Measurements from ENCODE around the gene ATF6.

The ATF6 gene

GRCh38 chr1:161778522-161778921 is 12.4 kb downstream of the ATF6 start:
- Histone ChIP-seq H3K27me3 (ENCODE audit: control insufficient read depth in 2 of 2, insufficient read depth in 2 of 2, low read length in 2 of 2) (no peaks in the 10 kb centered on the region), H3K9ac (ENCODE audit: low read depth in 1 of 2, low read length in 2 of 2) (no peak overlapping the region), H3K9me3 (ENCODE audit: control insufficient read depth in 2 of 2, low read length in 2 of 2) (no peaks in the 10 kb centered on the region), H3K4me1 (ENCODE audit: control insufficient read depth in 2 of 2, insufficient read depth in 2 of 2, low read length in 2 of 2) (no peaks in the 10 kb centered on the region), H3K36me3 (ENCODE audit: control insufficient read depth in 2 of 2, insufficient read depth in 2 of 2, low read length in 2 of 2) (peaks cover 8 to 9% of the 10 kb centered on the region in 2 donors), H3K4me3 (ENCODE audit: low read length in 2 of 2) (no peak overlapping the region), H3K27ac (ENCODE audit: low read depth in 2 of 2, low read length in 2 of 2) (no peak overlapping the region)

GRCh38 chr1:161779393-161779792 is 13.3 kb downstream of the ATF6 start:
- H3K4me1 ChIP-seq (ENCODE audit: control insufficient read depth in 2 of 2, insufficient read depth in 2 of 2, low read length in 2 of 2), result no peaks in the 10 kb centered on the region
- peaks cover 15 to 16% of the 10 kb centered on the region in 2 donors for H3K36me3 ChIP-seq (ENCODE audit: control insufficient read depth in 2 of 2, insufficient read depth in 2 of 2, low read length in 2 of 2)
- H3K9ac ChIP-seq (ENCODE audit: low read depth in 1 of 2, low read length in 2 of 2), result no peak overlapping the region
- H3K27ac ChIP-seq (ENCODE audit: low read depth in 2 of 2, low read length in 2 of 2), result no peak overlapping the region
- H3K4me3 ChIP-seq (ENCODE audit: low read length in 2 of 2), result no peak overlapping the region
- no peaks in the 10 kb centered on the region for H3K9me3 ChIP-seq (ENCODE audit: control insufficient read depth in 2 of 2, low read length in 2 of 2)
- H3K27me3 ChIP-seq (ENCODE audit: control insufficient read depth in 2 of 2, insufficient read depth in 2 of 2, low read length in 2 of 2), result no peaks in the 10 kb centered on the region

- Histone ChIP-seq H3K36me3 (ENCODE audit: control insufficient read depth in 2 of 2, insufficient read depth in 2 of 2, low read length in 2 of 2) (peaks cover 31 to 33% of the 10 kb centered on the region in 2 donors), H3K4me3 (ENCODE audit: low read length in 2 of 2) (no peak overlapping the region), H3K9ac (ENCODE audit: low read depth in 1 of 2, low read length in 2 of 2) (no peak overlapping the region), H3K4me1 (ENCODE audit: control insufficient read depth in 2 of 2, insufficient read depth in 2 of 2, low read length in 2 of 2) (no peaks in the 10 kb centered on the region), H3K27me3 (ENCODE audit: control insufficient read depth in 2 of 2, insufficient read depth in 2 of 2, low read length in 2 of 2) (no peaks in the 10 kb centered on the region), H3K27ac (ENCODE audit: low read depth in 2 of 2, low read length in 2 of 2) (no peak overlapping the region), H3K9me3 (ENCODE audit: control insufficient read depth in 2 of 2, low read length in 2 of 2) (no peaks in the 10 kb centered on the region)
These were observed 15.9 kb downstream of the ATF6 start for GRCh38 chr1:161781995-161782394.

GRCh38 chr1:161782886-161783285 is 16.8 kb downstream of the ATF6 start:
- Histone ChIP-seq H3K36me3 (ENCODE audit: control insufficient read depth in 2 of 2, insufficient read depth in 2 of 2, low read length in 2 of 2) (peaks cover 31 to 38% of the 10 kb centered on the region in 2 donors), H3K27ac (ENCODE audit: low read depth in 2 of 2, low read length in 2 of 2) (no peak overlapping the region), H3K9me3 (ENCODE audit: control insufficient read depth in 2 of 2, low read length in 2 of 2) (no peaks in the 10 kb centered on the region), H3K4me1 (ENCODE audit: control insufficient read depth in 2 of 2, insufficient read depth in 2 of 2, low read length in 2 of 2) (no peaks in the 10 kb centered on the region), H3K27me3 (ENCODE audit: control insufficient read depth in 2 of 2, insufficient read depth in 2 of 2, low read length in 2 of 2) (no peaks in the 10 kb centered on the region), H3K9ac (ENCODE audit: low read depth in 1 of 2, low read length in 2 of 2) (no peak overlapping the region), H3K4me3 (ENCODE audit: low read length in 2 of 2) (no peak overlapping the region)

- no peak overlapping the region for H3K27ac ChIP-seq (ENCODE audit: low read depth in 2 of 2, low read length in 2 of 2)
- H3K9ac ChIP-seq (ENCODE audit: low read depth in 1 of 2, low read length in 2 of 2), result no peak overlapping the region
- no peaks in the 10 kb centered on the region for H3K27me3 ChIP-seq (ENCODE audit: control insufficient read depth in 2 of 2, insufficient read depth in 2 of 2, low read length in 2 of 2)
- H3K4me1 ChIP-seq (ENCODE audit: control insufficient read depth in 2 of 2, insufficient read depth in 2 of 2, low read length in 2 of 2), result no peaks in the 10 kb centered on the region
- H3K9me3 ChIP-seq (ENCODE audit: control insufficient read depth in 2 of 2, low read length in 2 of 2), result no peaks in the 10 kb centered on the region
- no peak overlapping the region for H3K4me3 ChIP-seq (ENCODE audit: low read length in 2 of 2)
- H3K36me3 ChIP-seq (ENCODE audit: control insufficient read depth in 2 of 2, insufficient read depth in 2 of 2, low read length in 2 of 2), result peaks cover 31 to 38% of the 10 kb centered on the region in 2 donors
These were observed 18.8 kb downstream of the ATF6 start for GRCh38 chr1:161784968-161785367.

GRCh38 chr1:161787355-161787754 is 21.2 kb downstream of the ATF6 start:
- Histone ChIP-seq H3K36me3 (ENCODE audit: control insufficient read depth in 2 of 2, insufficient read depth in 2 of 2, low read length in 2 of 2) (peaks cover 45 to 48% of the 10 kb centered on the region in 2 donors), H3K9ac (ENCODE audit: low read depth in 1 of 2, low read length in 2 of 2) (no peak overlapping the region), H3K27me3 (ENCODE audit: control insufficient read depth in 2 of 2, insufficient read depth in 2 of 2, low read length in 2 of 2) (no peaks in the 10 kb centered on the region), H3K4me3 (ENCODE audit: low read length in 2 of 2) (no peak overlapping the region), H3K4me1 (ENCODE audit: control insufficient read depth in 2 of 2, insufficient read depth in 2 of 2, low read length in 2 of 2) (no peaks in the 10 kb centered on the region), H3K27ac (ENCODE audit: low read depth in 2 of 2, low read length in 2 of 2) (no peak overlapping the region), H3K9me3 (ENCODE audit: control insufficient read depth in 2 of 2, low read length in 2 of 2) (no peaks in the 10 kb centered on the region)

GRCh38 chr1:161790587-161791317 is 24.6 kb downstream of the ATF6 start:
- Histone ChIP-seq H3K36me3 (ENCODE audit: control insufficient read depth in 2 of 2, insufficient read depth in 2 of 2, low read length in 2 of 2) (peaks cover 33 to 45% of the 10 kb centered on the region in 2 donors), H3K27ac (ENCODE audit: low read depth in 2 of 2, low read length in 2 of 2) (no peak overlapping the region), H3K4me3 (ENCODE audit: low read length in 2 of 2) (no peak overlapping the region), H3K9ac (ENCODE audit: low read depth in 1 of 2, low read length in 2 of 2) (no peak overlapping the region), H3K9me3 (ENCODE audit: control insufficient read depth in 2 of 2, low read length in 2 of 2) (no peaks in the 10 kb centered on the region), H3K27me3 (ENCODE audit: control insufficient read depth in 2 of 2, insufficient read depth in 2 of 2, low read length in 2 of 2) (no peaks in the 10 kb centered on the region), H3K4me1 (ENCODE audit: control insufficient read depth in 2 of 2, insufficient read depth in 2 of 2, low read length in 2 of 2) (no peaks in the 10 kb centered on the region)

- H3K36me3 ChIP-seq (ENCODE audit: control insufficient read depth in 2 of 2, insufficient read depth in 2 of 2, low read length in 2 of 2), result peaks cover 27 to 38% of the 10 kb centered on the region in 2 donors
- no peak overlapping the region for H3K27ac ChIP-seq (ENCODE audit: low read depth in 2 of 2, low read length in 2 of 2)
- no peak overlapping the region for H3K4me3 ChIP-seq (ENCODE audit: low read length in 2 of 2)
- no peaks in the 10 kb centered on the region for H3K4me1 ChIP-seq (ENCODE audit: control insufficient read depth in 2 of 2, insufficient read depth in 2 of 2, low read length in 2 of 2)
- no peaks in the 10 kb centered on the region for H3K9me3 ChIP-seq (ENCODE audit: control insufficient read depth in 2 of 2, low read length in 2 of 2)
- H3K9ac ChIP-seq (ENCODE audit: low read depth in 1 of 2, low read length in 2 of 2), result no peak overlapping the region
- H3K27me3 ChIP-seq (ENCODE audit: control insufficient read depth in 2 of 2, insufficient read depth in 2 of 2, low read length in 2 of 2), result no peaks in the 10 kb centered on the region
These were observed 26.0 kb downstream of the ATF6 start for GRCh38 chr1:161791904-161792655.

GRCh38 chr1:161792740-161793139 is 26.6 kb downstream of the ATF6 start:
- Histone ChIP-seq H3K9ac (ENCODE audit: low read depth in 1 of 2, low read length in 2 of 2) (no peak overlapping the region), H3K4me3 (ENCODE audit: low read length in 2 of 2) (no peak overlapping the region), H3K4me1 (ENCODE audit: control insufficient read depth in 2 of 2, insufficient read depth in 2 of 2, low read length in 2 of 2) (no peaks in the 10 kb centered on the region), H3K27me3 (ENCODE audit: control insufficient read depth in 2 of 2, insufficient read depth in 2 of 2, low read length in 2 of 2) (no peaks in the 10 kb centered on the region), H3K9me3 (ENCODE audit: control insufficient read depth in 2 of 2, low read length in 2 of 2) (no peaks in the 10 kb centered on the region), H3K36me3 (ENCODE audit: control insufficient read depth in 2 of 2, insufficient read depth in 2 of 2, low read length in 2 of 2) (peaks cover 29 to 36% of the 10 kb centered on the region in 2 donors), H3K27ac (ENCODE audit: low read depth in 2 of 2, low read length in 2 of 2) (no peak overlapping the region)

- H3K4me3 ChIP-seq (ENCODE audit: low read length in 2 of 2), result no peak overlapping the region
- no peaks in the 10 kb centered on the region for H3K9me3 ChIP-seq (ENCODE audit: control insufficient read depth in 2 of 2, low read length in 2 of 2)
- H3K27me3 ChIP-seq (ENCODE audit: control insufficient read depth in 2 of 2, insufficient read depth in 2 of 2, low read length in 2 of 2), result no peaks in the 10 kb centered on the region
- H3K27ac ChIP-seq (ENCODE audit: low read depth in 2 of 2, low read length in 2 of 2), result no peak overlapping the region
- no peak overlapping the region for H3K9ac ChIP-seq (ENCODE audit: low read depth in 1 of 2, low read length in 2 of 2)
- H3K36me3 ChIP-seq (ENCODE audit: control insufficient read depth in 2 of 2, insufficient read depth in 2 of 2, low read length in 2 of 2), result peaks cover 16 to 27% of the 10 kb centered on the region in 2 donors
- H3K4me1 ChIP-seq (ENCODE audit: control insufficient read depth in 2 of 2, insufficient read depth in 2 of 2, low read length in 2 of 2), result peaks cover 0 to 2% of the 10 kb centered on the region in 2 donors
These were observed 33.7 kb downstream of the ATF6 start for GRCh38 chr1:161799792-161800191.
